GM13976 (cell line): ENCODE data around the gene LAG3.

Experiments used
- DNase-seq: peaks from one replicate; pipeline ENCODE4 v3.0.0; 2012; ENCODE audit warnings: low spot score
- in situ Hi-C: fragments of 300-500 bp; cut with MboI; formaldehyde crosslinking; loops from one replicate; pipeline ENCODE4 v1.12.0; 2022; ENCODE audit warnings: low sequenced_read_pairs, mixed read lengths, inconsistent platforms; ENCODE audit not compliant: unreplicated experiment
- TF ChIP-seq, protein P1 (sequence below): IDR thresholded peaks from 2 replicates; pipeline ENCODE4 v1.5.1; 2012; ENCODE audit warnings: borderline replicate concordance, mild to moderate bottlenecking; ENCODE audit not compliant: insufficient read depth; ENCODE audit errors: extremely low read depth, missing control alignments, control extremely low read depth

Gene LAG3

DNA sequence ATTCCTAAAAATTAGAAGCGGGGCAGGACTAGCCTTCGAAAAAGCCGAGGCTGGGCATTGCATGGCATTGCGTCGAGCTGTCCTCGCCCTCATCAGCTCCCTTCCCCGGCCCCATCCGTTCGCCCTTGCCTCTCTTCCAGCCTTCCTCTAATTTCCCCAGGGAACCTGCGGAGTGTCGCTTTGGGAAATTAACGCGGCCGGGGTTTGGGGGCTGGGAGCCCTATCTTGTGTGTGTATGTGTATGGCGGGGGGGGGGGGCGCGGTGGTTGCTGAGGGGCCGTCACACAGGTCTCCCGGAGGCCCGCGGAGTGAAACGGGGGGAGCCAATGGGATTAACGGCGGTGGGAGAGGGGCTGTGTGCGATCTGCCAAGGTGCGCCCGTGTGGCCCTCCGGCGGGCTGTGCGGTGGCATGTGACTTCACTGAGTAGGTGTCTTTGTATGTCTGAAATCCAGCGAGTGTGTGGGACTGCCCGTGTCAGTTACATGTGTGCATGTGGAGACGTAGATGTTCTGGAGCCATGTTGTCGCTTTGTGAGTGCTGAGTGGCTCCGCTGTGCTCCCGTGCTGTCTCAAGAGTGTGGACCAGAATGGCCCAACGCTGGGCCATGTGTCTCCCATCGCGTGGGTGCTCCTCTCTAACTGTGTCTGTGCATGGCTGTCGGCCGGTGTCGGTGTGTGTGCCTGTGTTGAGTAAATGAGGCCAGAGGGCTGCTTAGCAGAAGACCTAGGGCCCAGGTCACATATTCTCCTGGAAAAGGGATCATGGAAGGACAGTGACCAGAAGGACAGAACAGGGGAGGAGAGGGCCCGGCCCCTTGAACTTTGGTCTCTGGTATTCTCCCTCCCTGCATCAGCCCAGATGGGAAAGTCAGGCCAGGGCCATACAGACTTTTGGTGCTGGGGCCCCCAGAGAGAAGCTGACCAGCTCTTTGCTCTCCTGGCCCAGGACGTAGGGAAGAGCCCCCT is 4.7 kb upstream of the LAG3 start:
- TF ChIP-seq, protein P1, sequence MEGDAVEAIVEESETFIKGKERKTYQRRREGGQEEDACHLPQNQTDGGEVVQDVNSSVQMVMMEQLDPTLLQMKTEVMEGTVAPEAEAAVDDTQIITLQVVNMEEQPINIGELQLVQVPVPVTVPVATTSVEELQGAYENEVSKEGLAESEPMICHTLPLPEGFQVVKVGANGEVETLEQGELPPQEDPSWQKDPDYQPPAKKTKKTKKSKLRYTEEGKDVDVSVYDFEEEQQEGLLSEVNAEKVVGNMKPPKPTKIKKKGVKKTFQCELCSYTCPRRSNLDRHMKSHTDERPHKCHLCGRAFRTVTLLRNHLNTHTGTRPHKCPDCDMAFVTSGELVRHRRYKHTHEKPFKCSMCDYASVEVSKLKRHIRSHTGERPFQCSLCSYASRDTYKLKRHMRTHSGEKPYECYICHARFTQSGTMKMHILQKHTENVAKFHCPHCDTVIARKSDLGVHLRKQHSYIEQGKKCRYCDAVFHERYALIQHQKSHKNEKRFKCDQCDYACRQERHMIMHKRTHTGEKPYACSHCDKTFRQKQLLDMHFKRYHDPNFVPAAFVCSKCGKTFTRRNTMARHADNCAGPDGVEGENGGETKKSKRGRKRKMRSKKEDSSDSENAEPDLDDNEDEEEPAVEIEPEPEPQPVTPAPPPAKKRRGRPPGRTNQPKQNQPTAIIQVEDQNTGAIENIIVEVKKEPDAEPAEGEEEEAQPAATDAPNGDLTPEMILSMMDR = no peak
- in situ Hi-C loops = no loop called here
- no peak for DNase-seq

DNA sequence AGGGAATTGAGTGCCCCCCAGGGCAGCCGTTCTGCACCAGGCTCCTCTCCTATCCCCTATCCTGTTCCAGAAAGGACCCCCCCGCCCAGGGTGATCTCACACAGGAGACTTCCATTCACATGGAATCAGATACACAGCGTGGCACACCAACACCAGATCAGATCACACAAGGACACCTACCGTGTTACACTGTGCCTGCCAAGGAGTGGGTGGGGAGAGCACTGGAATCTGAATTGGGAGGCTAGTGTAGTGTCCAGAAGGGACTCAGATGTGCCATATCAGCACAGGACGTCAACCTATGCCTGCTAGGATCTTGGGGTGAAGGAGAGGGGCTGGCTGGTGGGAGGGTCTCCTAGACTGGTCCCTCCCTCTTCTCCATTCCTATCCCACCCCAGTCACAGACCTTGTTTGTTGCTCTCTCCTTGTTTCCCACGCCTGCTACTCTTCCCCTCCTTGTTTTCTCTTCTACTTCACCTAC is 3.8 kb upstream of the LAG3 start:
- in situ Hi-C loops = no loop called here
- DNase-seq = no peak

DNA sequence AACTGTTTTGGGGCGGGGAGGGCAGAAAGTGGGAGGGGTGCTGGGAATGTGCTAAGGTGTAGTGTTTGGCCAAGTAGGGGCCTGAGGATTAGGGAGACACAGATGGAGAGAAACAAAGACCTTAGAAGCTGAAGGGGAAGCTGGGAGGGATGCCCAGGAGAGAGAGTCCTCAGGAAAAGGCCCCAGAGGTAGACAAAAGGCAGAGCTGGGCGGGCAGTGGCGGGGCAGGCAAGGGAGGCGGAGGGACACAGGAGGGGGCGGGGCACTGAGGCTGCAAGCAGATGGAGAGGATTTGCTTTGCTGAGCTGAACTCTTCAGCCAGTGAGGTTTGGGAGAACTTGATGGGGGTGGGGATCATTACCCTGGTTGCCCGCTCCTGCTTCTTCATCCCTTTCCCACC is 3.3 kb upstream of the LAG3 start:
- TF ChIP-seq, protein P1 = no peak
- no peak for DNase-seq
- in situ Hi-C loops = no loop called here

More for the DNA sequence above, 3.8 kb upstream of the LAG3 start:
- TF ChIP-seq, protein P1 = no peak

DNA sequence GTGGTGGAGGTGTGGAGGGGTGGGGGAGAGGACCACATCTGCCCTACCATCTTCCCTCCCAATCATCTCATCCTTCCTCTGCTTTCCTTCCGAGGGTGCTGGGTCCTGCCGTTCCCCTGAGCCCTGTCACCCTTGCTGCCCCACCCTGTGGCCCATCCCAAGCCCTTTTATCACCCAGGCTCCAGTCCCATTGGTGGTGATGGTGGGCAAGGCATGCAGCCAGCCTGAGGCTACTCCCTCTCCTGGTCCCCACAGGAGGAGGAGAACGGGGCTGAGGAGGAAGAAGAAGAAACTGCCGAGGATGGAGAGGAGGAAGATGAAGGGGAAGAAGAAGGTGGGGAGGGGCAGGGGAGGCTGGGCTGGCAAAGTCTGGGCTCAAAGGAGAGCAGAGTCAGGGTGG is 2.7 kb upstream of the LAG3 start:
- TF ChIP-seq, protein P1 = no peak
- in situ Hi-C loops = no loop called here

DNA sequence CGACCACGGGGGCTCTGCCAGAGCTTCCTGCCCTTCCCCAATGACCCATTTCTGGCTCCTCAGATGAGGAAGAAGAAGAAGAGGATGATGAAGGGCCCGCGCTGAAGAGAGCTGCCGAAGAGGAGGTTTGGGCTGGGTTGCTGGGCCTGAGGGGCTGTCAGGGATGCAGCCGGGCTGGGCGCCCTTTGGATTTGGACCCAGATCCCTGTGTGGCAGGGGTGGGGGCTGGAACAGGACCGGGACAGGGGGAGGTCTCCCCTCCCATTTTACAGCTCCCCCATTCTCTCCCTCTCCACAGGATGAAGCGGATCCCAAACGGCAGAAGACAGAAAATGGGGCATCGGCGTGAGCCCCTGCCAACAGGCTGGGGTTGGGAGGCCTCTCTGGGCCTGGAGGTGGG is 2.2 kb upstream of the LAG3 start:
- in situ Hi-C loops = no loop called here
- DNase-seq = no peak
- TF ChIP-seq, protein P1 = no peak

More for the DNA sequence above, 2.7 kb upstream of the LAG3 start:
- DNase-seq = no peak

DNA sequence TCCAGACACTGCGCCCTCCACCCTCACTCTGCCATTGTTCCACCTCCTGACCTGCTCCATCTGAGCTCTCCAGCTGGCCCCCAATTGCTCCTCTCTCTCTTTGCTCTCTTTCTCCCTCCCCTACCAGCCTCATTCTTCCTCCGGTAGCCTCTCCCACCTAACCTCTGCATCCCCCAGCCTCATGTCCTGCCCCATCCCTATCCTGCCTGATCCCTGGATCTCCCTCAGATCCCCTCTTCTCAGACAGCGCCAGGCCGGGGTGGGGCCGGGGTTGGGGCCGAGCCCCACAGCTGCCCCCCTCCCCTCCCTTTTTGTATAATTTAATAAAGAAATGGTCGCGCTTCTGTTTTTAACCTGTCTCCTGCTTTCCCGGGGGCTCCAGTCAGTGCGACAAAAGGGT is 1.7 kb upstream of the LAG3 start:
- no peak for DNase-seq
- in situ Hi-C loops = no loop called here
- TF ChIP-seq, protein P1 = no peak
